AG10803 (cell line): ENCODE results near the gene GALNTL6.

Source experiments
- DNase-seq: peaks from one replicate; pipeline ENCODE4 v3.0.0; 2010; ENCODE audit warnings: low read depth
- H3K4me3 ChIP-seq: 2 replicates; pipeline ENCODE4 v1.5.1; 2011; ENCODE audit warnings: mild to moderate bottlenecking, low read length, control low read depth
- TF ChIP-seq, protein P1 (sequence below): conservative IDR thresholded peaks from 2 replicates; pipeline ENCODE4 v1.5.1; 2011; ENCODE audit warnings: mild to moderate bottlenecking, low read length, control low read depth, inconsistent platforms

GALNTL6 gene

DNA sequence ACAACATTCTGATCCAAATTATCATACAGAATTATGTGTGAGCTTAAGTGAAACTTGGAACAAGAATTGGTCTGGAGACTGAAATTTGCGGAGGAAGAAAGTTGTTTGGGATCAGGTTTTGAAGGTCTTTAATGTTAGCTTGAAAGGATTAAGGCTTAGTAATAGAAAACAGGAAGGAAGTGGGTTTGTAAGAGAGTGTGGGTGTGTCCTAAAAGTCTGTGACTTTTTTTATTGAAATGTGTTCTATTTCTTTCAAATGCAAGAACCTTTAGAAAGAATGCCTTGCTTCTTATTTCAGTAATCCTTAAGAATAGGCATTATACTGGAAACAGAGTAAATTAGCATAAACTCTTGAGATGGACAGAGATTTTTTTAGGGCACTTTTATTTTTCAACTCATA, 198.0 kb downstream of the GALNTL6 start:
- no peak for DNase-seq
- TF ChIP-seq, protein P1, sequence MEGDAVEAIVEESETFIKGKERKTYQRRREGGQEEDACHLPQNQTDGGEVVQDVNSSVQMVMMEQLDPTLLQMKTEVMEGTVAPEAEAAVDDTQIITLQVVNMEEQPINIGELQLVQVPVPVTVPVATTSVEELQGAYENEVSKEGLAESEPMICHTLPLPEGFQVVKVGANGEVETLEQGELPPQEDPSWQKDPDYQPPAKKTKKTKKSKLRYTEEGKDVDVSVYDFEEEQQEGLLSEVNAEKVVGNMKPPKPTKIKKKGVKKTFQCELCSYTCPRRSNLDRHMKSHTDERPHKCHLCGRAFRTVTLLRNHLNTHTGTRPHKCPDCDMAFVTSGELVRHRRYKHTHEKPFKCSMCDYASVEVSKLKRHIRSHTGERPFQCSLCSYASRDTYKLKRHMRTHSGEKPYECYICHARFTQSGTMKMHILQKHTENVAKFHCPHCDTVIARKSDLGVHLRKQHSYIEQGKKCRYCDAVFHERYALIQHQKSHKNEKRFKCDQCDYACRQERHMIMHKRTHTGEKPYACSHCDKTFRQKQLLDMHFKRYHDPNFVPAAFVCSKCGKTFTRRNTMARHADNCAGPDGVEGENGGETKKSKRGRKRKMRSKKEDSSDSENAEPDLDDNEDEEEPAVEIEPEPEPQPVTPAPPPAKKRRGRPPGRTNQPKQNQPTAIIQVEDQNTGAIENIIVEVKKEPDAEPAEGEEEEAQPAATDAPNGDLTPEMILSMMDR = no peak
- no peak overlapping the region for H3K4me3 ChIP-seq

DNA sequence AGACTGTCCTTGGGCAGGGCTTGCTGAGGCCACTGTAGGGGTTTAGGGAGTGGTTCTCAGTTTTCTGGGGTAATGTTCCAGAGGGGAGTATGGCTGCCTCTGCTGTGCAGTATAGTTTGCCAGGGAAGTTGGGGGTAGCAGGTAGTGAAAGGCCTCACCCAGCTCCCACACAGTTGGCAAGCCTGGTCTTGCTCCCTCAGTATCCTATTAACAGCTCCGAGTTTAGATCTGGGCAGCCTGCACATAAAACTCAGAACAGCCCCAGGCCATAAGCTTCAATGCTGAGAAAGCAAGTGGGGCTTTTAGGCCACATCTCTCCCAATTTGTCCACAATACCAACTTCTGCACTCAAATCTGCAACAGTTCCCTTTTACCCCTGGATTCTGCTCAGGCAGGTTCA, 205.2 kb downstream of the GALNTL6 start:
- TF ChIP-seq, protein P1 = no peak
- no peak for DNase-seq
- H3K4me3 ChIP-seq = no peak overlapping the region

DNA sequence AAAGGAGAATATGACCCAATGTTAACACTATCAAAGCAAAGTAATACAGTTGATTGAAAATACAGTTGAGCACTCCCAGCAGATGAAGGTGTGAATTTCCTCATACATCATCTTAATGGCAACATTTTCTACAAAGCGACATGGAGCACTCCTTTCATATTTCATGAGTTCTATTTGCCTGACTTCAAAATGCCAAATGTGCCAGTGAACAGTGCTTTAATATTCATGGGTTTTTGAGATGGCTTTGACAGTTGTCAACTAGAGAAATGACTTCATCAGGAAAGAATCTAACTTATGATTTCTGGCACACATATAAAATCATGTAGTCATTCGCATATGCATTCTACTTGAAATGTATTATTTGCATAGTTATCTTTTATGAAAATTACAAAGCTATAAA, 222.4 kb downstream of the GALNTL6 start:
- no peak overlapping the region for H3K4me3 ChIP-seq
- TF ChIP-seq, protein P1 = no peak
- no peak for DNase-seq

DNA sequence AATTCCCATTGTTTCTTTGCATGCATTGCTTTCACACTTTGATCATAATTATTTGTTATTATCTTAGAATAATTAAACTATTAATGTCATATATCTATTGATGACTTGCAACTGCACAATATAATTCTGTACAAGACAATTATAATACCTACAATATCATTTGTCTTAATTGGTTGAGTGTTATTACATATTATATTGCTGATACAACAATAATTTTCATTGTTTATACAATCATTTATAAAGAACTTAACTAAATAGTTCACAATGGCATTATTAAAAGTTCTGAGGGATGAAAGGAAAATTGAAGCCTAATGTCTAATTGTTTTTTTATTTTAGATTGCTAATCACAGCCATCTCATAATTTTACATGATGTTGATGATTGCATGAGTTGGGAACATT, 227.6 kb downstream of the GALNTL6 start:
- H3K4me3 ChIP-seq = no peak overlapping the region
- TF ChIP-seq, protein P1 = no peak
- no peak for DNase-seq

DNA sequence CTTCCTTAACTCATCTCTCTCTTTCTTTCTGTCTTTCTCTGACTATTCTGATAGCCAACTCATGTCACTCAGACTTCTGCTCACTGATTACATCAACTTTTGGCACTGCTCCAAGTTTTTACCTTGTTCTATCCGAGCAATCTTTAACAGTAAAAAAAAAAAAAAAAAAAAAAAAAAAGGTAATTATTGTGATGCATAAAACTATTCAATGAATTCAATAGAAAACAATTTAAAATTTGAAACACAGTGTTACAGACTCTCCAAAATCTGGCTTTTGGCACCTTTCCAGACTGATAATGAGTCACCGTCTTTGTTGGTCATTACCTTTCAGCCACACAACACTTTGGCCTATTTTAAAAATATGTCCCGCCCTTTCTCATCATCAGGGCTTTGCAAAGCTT, 229.5 kb downstream of the GALNTL6 start:
- DNase-seq = no peak
- TF ChIP-seq, protein P1 = no peak
- H3K4me3 ChIP-seq = no peak overlapping the region

DNA sequence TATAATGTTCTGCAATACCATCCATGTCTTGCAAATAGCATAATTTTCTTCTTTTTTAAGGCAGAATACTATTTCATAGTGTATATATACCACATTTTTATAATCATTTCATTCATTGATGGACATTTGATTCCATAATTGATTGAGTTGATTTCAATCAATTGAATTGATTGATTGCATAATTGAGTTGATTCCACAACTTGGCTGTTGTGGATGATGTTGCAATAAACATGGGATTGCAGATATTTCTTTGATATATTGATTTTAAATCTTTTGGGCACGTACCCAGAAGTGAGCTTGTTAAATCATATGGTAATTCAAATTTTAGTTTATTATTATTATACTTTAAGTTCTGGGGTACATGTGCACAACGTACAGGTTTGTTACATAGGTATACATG, 232.8 kb downstream of the GALNTL6 start:
- TF ChIP-seq, protein P1 = no peak
- H3K4me3 ChIP-seq = no peak overlapping the region
- DNase-seq = no peak

DNA sequence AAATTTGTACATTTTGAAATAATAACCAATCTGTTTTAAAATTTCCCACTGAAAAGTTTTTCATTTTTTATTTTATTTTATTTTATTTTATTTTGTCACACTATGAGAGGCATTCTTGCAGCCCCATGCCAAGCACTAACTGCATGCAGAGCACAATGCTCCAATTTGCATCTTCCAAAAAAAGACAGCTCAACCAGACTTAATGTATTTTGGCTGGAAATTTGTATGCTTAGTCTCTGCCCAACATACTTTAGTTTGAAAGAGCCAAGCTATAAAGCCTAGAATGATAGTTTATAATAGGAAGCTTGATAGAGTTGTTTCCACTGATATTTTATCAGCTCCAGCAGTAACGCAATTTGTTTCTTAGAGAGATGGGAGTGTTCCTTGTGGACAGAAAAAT, 235.5 kb downstream of the GALNTL6 start:
- TF ChIP-seq, protein P1 = no peak
- no peak for DNase-seq
- H3K4me3 ChIP-seq = no peak overlapping the region
